Mononuclear cell (primary cell): Measurements from ENCODE around the gene PPIAL4G. TPM values are rescaled to one million over a fixed set of nuclear protein-coding genes. Genes with fewer than 3 reads are reported as not detected.
"Not testable (repeated sequence)": the region's sequence is repeated elsewhere in the genome, so short reads cannot be mapped to it uniquely, and the experiment has no call there.

Experiments
- H3K27me3 ChIP-seq: 2 replicates; pipeline ENCODE4 v1.6.0; 2011; ENCODE audit warnings: low read length, control low read depth; ENCODE audit not compliant: insufficient read depth
- H3K4me1 ChIP-seq: 2 replicates; pipeline ENCODE4 v1.5.1; 2011; ENCODE audit warnings: mild to moderate bottlenecking, low read length, control low read depth; ENCODE audit not compliant: insufficient read depth
- H3K4me3 ChIP-seq: 2 replicates; pipeline ENCODE4 v1.5.1; 2011; ENCODE audit warnings: mild to moderate bottlenecking, low read length, moderate library complexity
- H3K9me3 ChIP-seq: 2 replicates; pipeline ENCODE4 v1.5.1; 2011; ENCODE audit warnings: low read depth, mild to moderate bottlenecking, control low read depth, low read length
- total RNA-seq: library from RNA; depleted of rRNA; stranded (reverse); fragments of >200 nt; gene quantifications from one replicate; pipeline ENCODE4 v1.2.3, GENCODE V29; 2012

PPIAL4G gene
- total RNA-seq: 0.21 TPM

DNA sequence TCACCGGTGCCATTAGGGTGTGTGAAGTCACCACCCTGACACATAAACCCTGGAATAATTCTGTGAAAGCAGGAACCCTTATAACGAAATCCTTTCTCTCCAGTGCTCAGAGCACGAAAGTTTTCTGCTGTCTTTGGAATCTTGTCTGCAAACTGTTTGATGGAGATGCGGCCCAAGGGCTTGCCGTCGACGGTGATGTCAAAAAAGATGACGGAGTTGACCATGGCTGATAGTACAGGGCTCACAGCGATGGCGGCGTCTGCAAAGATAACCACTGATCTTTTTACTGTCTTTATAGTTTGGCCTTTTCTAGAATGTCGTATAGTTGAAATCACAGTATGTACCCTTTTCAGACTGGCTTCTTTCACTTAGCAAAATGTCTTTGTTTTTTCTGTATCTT lies at the start of gene PPIAL4G:
PPIAL4G (minus strand) TSS at position 274 of the 400 bp plus-strand sequence; CDS start at position 224, 50 bp downstream.
- not testable (repeated sequence) for H3K9me3 ChIP-seq, H3K27me3 ChIP-seq, H3K4me3 ChIP-seq, H3K4me1 ChIP-seq

GRCh38 chr1:148532158-148532557 lies 49.1 kb upstream of the PPIAL4G start:
- H3K27me3 ChIP-seq, H3K4me3 ChIP-seq, H3K9me3 ChIP-seq, H3K4me1 ChIP-seq: not testable (repeated sequence)

DNA sequence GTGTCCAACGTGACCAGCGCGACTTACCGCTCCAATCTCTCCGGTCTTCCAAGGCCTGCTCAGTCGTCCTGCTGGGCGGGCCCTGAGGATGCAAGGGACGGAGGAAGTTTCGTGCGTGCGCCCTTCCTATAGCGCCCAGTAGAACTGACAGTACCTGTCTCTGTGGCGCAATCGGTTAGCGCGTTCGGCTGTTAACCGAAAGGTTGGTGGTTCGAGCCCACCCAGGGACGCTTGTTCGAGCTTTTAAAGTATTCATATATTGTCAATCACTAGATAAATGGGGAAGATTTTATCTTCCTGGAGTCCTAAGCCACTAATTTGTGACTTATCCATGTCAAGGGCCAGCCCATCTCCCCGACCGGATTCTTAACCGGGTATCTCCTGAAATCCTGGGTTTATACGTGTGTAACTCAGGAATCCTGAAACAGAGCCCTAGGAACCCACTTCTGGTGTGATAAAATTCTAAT lies 46.0 kb upstream of the PPIAL4G start:
- not testable (repeated sequence) for H3K9me3 ChIP-seq, H3K4me1 ChIP-seq, H3K27me3 ChIP-seq
- H3K4me3 ChIP-seq: peak overlapping the region; percentile 15

GRCh38 chr1:148528591-148528990 lies 45.5 kb upstream of the PPIAL4G start:
- not testable (repeated sequence) for H3K9me3 ChIP-seq, H3K4me3 ChIP-seq, H3K4me1 ChIP-seq, H3K27me3 ChIP-seq

GRCh38 chr1:148526587-148526986 lies 43.5 kb upstream of the PPIAL4G start:
- not testable (repeated sequence) for H3K9me3 ChIP-seq, H3K4me3 ChIP-seq, H3K27me3 ChIP-seq, H3K4me1 ChIP-seq

GRCh38 chr1:148523205-148524144 lies 40.4 kb upstream of the PPIAL4G start:
- H3K4me1 ChIP-seq, H3K9me3 ChIP-seq, H3K27me3 ChIP-seq: not testable (repeated sequence)
- peak overlapping the region; percentile 46 for H3K4me3 ChIP-seq

DNA sequence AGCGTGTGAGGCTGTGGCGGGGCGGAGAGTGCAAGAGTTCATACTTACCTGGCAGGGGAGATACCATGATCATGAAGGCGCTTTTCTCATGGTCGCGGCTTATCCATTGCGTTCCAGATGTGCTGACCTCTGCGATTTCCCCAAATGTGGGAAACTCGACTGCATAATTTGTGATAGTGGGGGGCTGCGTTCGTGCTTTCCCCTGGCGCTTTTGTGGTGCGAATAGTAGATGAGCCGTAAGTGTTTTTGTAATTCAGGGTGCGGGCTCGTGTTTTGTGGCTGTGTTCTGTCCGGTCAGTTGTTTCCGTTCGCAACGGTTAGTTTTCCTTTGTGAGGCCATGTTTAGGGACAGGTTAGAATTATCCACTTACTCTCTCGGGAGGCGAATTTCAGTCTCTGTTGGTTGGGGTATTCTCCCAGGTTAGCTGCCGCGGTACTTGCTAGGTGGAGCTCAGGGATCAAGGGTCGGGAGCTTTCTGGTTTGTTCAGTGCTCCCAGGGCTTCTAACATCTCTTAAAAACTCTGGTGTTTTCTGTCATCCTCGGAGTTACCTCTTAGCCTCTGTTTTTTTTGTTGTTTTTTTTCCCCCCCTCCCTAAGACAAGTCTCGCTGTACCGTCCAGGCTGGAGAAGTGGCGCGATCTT lies 39.6 kb upstream of the PPIAL4G start:
- H3K4me1 ChIP-seq, H3K27me3 ChIP-seq, H3K9me3 ChIP-seq: not testable (repeated sequence)
- peak overlapping the region; percentile 46 for H3K4me3 ChIP-seq

- not testable (repeated sequence) for H3K27me3 ChIP-seq, H3K9me3 ChIP-seq, H3K4me1 ChIP-seq
- H3K4me3 ChIP-seq: peak overlapping the region; percentile 25
Observed at GRCh38 chr1:148522072-148522471, 39.0 kb upstream of the PPIAL4G start.

DNA sequence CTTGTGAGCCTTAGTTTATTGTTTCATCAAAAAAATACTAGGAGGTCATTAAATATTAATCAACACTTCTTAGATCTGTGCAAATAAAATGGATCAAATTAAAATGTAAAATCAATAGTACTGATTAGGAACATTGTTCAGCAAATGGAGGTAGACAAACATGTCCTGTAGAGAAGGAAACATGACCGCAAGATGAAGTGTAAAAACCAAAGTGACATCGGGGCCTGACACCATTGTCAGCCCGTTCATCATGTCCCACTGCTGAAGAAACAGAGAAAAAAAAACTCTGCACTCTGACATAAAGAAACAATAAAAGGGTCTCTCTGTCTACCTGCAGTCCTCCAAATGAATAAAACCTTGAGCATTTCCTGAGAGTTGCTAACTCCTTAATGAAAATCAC lies 31.2 kb upstream of the PPIAL4G start:
- H3K4me1 ChIP-seq, H3K4me3 ChIP-seq, H3K27me3 ChIP-seq, H3K9me3 ChIP-seq: not testable (repeated sequence)

DNA sequence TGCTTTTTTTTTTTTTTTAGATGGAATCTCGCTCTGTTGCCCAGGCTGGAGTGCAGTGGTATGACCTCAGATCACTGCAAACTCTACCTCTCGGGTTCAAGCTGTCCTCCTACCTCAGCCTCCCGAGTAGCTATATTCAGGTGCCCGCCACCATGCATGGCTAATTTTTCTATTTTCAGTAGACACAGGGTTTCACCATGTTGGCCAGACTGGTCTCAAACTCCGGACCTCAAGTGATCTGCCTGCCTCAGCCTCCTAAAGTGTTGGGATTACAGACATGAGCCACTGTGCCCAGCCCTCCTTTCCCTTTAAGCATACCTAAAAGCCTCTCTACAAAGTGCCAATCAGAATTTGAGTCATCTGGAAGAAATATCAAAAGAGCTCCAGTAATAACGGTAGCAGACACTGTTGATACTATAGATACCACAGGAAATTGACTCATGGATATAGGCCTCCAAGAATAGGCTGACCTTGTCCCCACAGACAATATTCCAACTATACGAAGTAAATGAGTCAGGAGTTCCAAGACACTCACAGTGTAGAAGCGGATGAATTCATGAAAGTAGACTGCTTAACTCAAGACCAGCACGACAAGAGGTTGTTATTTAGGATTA lies 29.6 kb upstream of the PPIAL4G start:
- H3K4me3 ChIP-seq, H3K9me3 ChIP-seq, H3K4me1 ChIP-seq, H3K27me3 ChIP-seq: not testable (repeated sequence)

GRCh38 chr1:148493933-148494332 lies 10.8 kb upstream of the PPIAL4G start:
- not testable (repeated sequence) for H3K27me3 ChIP-seq, H3K4me3 ChIP-seq, H3K4me1 ChIP-seq, H3K9me3 ChIP-seq

GRCh38 chr1:148481134-148481533 lies 2.0 kb downstream of the PPIAL4G start:
- not testable (repeated sequence) for H3K4me1 ChIP-seq, H3K9me3 ChIP-seq, H3K4me3 ChIP-seq, H3K27me3 ChIP-seq

GRCh38 chr1:148459694-148460093 lies 23.4 kb downstream of the PPIAL4G start:
- H3K27me3 ChIP-seq, H3K9me3 ChIP-seq, H3K4me1 ChIP-seq: not testable (repeated sequence)
- H3K4me3 ChIP-seq: peak overlapping the region; percentile 54

- H3K9me3 ChIP-seq, H3K27me3 ChIP-seq, H3K4me1 ChIP-seq: not testable (repeated sequence)
- peak overlapping the region; percentile 54 for H3K4me3 ChIP-seq
Observed at GRCh38 chr1:148458901-148459581, 24.1 kb downstream of the PPIAL4G start.

- not testable (repeated sequence) for H3K4me1 ChIP-seq, H3K9me3 ChIP-seq, H3K27me3 ChIP-seq
- peak overlapping the region; percentile 54 for H3K4me3 ChIP-seq
Observed at GRCh38 chr1:148458398-148458797, 24.7 kb downstream of the PPIAL4G start.
